Measurements from ENCODE around the gene WDR19. TPM values are rescaled to one million over a fixed set of nuclear protein-coding genes. Genes with fewer than 3 reads are reported as not detected.

The WDR19 gene
- total and polyA plus RNA-seq, 2 of the 4 experiments (the other 2 are of a cell fraction) = 16.0 to 22.6 TPM

- in situ Hi-C loops (cut with MboI; ENCODE audit: low sequenced_read_pairs) (no loop called here), intact Hi-C loops (cut with micrococcal nuclease) (no loop called here), dilution Hi-C loops (cut with HindIII; ENCODE audit: low sequenced_read_pairs, unreplicated experiment) (no loop called here)
- Histone ChIP-seq H2AFZ (replicated peaks; ENCODE audit: low read length, poor library complexity) (no peak overlapping the region), H3K23ac (ENCODE audit: low read depth, low read length) (no peak overlapping the region), H4K91ac (ENCODE audit: insufficient read depth, low read depth, low read length) (no peak overlapping the region), H3K18ac (ENCODE audit: low read depth, low read length) (no peak overlapping the region), H2BK20ac (ENCODE audit: low read depth, low read length) (no peak overlapping the region), H3K79me1 (ENCODE audit: low read depth in 1 of 2, low read length in 2 of 2) (no peaks in the 10 kb centered on the region), H3K9me1 (ENCODE audit: insufficient read depth, low read length) (no peaks in the 10 kb centered on the region; the same call in 1 of the 2 replicates), H2BK120ac (ENCODE audit: low read depth, low read length) (no peak overlapping the region), H4K5ac (ENCODE audit: low read depth, low read length) (no peak overlapping the region), H3K9me3 (ENCODE audit: control insufficient read depth, insufficient read depth, low read length) (no peaks in the 10 kb centered on the region), H3K14ac (replicated peaks; ENCODE audit: low read depth, low read length) (no peak overlapping the region), H3K4me2 (ENCODE audit: low read depth, low read length) (no peak overlapping the region), H4K20me1 (ENCODE audit: insufficient read depth, low read length) (no peaks in the 10 kb centered on the region), H2AK9ac (replicated peaks; ENCODE audit: low read depth, low read length, poor library complexity) (no peak overlapping the region), H3K36me3 (ENCODE audit: control insufficient read depth, insufficient read depth, low read length) (peaks cover 3% of the 10 kb centered on the region; the same call in 1 of the 2 replicates), H4K8ac (ENCODE audit: low read depth in 2 of 2, low read length in 2 of 2) (no peak overlapping the region), H3K56ac (ENCODE audit: extremely low read depth, insufficient read depth, low read length) (no peak overlapping the region), H3K27me3 (ENCODE audit: control insufficient read depth, insufficient read depth, low read length) (no peaks in the 10 kb centered on the region), H3K9ac (ENCODE audit: low read depth, low read length) (no peak overlapping the region), H3K4me3 (ENCODE audit: insufficient read depth, low read depth, low read length) (no peak overlapping the region), H2AK5ac (ENCODE audit: low read depth, low read length) (no peak overlapping the region), H3K27ac (ENCODE audit: insufficient read depth, low read length) (no peak overlapping the region), H3K4ac (ENCODE audit: low read depth, low read length) (no peak overlapping the region), H3K4me1 (ENCODE audit: control insufficient read depth, insufficient read depth, low read length) (no peaks in the 10 kb centered on the region), H2BK15ac (ENCODE audit: low read depth, low read length) (no peak overlapping the region), H2BK5ac (ENCODE audit: low read depth, low read length, poor library complexity, severe bottlenecking) (no peak overlapping the region)
- no peak for TF ChIP-seq BHLHE40 (IDR thresholded peaks at IDR 0.05; ENCODE audit: low read depth, low read length)
- TF ChIP-seq RCOR1 (IDR thresholded peaks at IDR 0.05; ENCODE audit: insufficient replicate concordance, low read length) = no peak
- no peak for TF ChIP-seq MXI1 (IDR thresholded peaks at IDR 0.05; ENCODE audit: borderline replicate concordance, low read depth, low read length)
- TF ChIP-seq CEBPB (IDR thresholded peaks at IDR 0.05; ENCODE audit: low read depth, low read length) = no peak
- TF ChIP-seq CTCF (conservative IDR thresholded peaks at IDR 0.05; ENCODE audit: low read depth, low read length) = no peak
- TF ChIP-seq RAD21 (IDR thresholded peaks at IDR 0.05; ENCODE audit: low read length) = no peak
- DNase-seq (no peak), ATAC-seq (ENCODE audit: low read depth) (no peak)
- ChIA-PET CTCF (no interaction called here), POLR2A (ENCODE audit: unreplicated experiment) (no interaction called here)
- no CpG with 5 or more reads among the region's 2 CpGs for WGBS, 2 experiments (ENCODE audit: extremely low coverage in 2 of 2, insufficient read length in 1 of 2)
- BruUV-seq (replicated peaks) = no TSS peak
Observed at GRCh38 chr4:39233114-39233513, 50.8 kb downstream of the WDR19 start.

Data from IMR-90 (cell line).